CD1c-positive myeloid dendritic cell (primary cell): ENCODE data around the gene MMS19.
"Not testable (repeated sequence)": the region's sequence is repeated elsewhere in the genome, so short reads cannot be mapped to it uniquely, and the experiment has no call there.

Experiments
- DNase-seq: peaks from one replicate; pipeline ENCODE4 v3.0.0-alpha.2; 2016; ENCODE audit errors: extremely low spot score

MMS19 gene

DNA sequence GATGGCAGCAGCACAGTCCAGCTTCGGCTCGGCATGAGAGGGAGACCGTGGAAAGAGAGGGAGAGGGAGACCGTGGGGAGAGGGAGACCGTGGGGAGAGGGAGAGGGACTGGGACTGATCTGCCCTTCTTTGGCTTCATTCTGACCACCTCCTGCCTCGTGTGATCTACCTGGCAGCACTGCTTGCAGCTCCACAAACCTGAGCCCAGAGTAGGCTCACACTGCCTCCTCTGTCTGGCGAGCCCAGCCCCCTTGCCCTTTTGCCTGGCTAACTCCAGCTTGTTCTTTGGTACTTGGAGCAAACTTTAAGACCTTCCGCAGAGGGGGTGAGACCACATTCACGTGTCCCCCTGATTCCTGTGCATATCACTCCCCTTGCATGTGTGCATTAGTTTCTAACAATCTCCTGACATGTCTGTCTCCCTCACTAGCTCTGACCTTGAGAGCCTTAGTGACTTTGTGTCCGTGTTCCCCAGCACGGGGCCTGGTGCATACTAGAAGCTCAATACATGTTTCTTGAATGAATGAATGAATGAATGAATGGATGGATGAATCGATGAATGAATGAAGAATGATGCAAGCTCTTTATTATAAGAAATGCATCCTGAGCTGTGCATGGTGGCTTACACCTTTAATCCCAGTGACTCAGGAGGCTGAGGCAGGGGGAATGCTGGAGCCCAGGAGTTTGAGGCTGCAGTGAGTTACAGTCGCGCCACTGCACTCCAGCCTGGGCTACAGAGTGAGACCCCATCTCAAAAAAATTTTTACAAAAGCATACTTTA lies 31.7 kb upstream of the MMS19 start:
- no peak for DNase-seq

DNA sequence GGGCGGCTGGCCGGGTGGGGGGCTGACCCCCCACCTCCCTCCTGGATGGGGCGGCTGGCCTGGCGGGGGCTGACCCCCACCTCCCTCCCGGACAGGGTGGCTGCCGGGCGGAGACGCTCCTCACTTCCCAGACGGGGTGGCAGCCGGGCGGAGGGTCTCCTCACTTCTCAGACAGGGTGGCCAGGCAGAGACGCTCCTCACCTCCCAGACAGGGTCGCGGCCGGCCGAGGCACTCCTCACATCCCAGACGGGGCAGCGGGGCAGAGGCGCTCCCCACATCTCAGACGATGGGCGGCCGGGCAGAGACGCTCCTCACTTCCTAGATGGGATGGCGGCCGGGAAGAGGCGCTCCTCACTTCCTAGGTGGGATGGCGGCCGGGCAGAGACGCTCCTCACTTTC lies 30.7 kb upstream of the MMS19 start:
- not testable (repeated sequence) for DNase-seq

GRCh38 chr10:97525683-97526110 lies 27.5 kb upstream of the MMS19 start:
- no peak for DNase-seq

DNA sequence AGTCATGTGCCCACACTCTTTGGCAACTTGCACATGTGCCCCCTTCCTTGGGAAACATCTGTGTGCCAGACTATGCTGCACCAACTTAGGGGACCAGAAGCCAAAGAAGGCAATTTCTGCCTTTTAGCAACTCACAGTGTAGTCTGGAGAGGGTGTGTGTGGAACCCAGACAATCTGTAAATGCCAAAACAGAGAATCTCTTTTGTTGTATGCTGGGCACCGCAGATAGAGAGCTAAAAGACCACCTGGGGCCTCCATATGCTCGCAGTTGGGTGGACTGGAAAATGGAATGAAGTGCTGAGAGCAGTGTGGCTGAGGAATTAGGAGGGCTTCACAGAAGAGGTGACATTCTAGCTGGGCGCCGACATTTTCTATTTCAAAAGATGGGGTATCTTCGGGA lies 26.9 kb upstream of the MMS19 start:
- DNase-seq = no peak

DNA sequence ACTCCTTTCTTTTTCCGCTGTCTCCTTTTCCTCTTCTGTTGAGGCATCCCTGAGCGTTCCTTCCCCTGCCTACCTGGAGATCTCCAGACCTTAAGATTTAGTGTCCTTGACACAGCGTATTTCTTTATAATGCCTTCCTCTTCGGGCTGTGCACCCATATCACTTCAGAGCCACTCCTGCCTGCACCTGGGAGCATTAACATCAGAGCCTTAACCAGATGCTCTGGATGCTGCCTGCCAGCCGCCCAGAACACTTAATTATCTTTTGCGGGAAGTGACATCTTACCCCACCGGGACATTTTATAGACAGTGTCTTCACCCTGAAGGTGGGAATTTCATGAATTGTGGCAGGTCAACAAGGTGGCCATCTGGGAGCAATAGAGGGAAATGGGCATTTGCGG lies 24.7 kb upstream of the MMS19 start:
- DNase-seq = no peak

DNA sequence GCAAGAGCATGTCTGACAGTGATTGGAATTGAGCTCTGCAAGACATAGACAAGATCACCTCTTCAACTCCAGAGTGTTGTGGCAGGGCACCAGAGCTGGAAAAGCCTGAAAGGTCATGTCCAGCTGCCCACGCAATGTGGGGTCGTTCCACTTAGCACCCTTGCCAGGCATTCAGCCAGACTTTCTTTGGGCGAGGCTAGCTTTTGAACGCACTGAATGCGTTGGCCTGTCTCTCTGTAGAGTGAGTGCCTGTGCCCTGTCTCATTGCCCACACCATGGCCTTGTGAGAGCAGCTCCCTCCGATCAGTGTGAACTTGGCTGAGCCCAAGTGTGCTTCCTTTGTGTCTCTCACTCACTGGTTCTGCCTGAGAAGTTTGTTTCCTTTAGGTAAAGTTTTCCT lies 23.8 kb upstream of the MMS19 start:
- DNase-seq = no peak

GRCh38 chr10:97520978-97521761 lies 22.9 kb upstream of the MMS19 start:
- DNase-seq = no peak

GRCh38 chr10:97520520-97520919 lies 22.3 kb upstream of the MMS19 start:
- DNase-seq = no peak

GRCh38 chr10:97519342-97519741 lies 21.1 kb upstream of the MMS19 start:
- DNase-seq = no peak

- no peak for DNase-seq
Observed at GRCh38 chr10:97518301-97519043, 20.2 kb upstream of the MMS19 start.

- no peak for DNase-seq
Observed at GRCh38 chr10:97517778-97518300, 19.6 kb upstream of the MMS19 start.

GRCh38 chr10:97517096-97517750 lies 19.0 kb upstream of the MMS19 start:
- no peak for DNase-seq

- no peak for DNase-seq
Observed at GRCh38 chr10:97515271-97515978, 17.2 kb upstream of the MMS19 start.

- DNase-seq = no peak
Observed at GRCh38 chr10:97514344-97514743, 16.1 kb upstream of the MMS19 start.

- no peak for DNase-seq
Observed at GRCh38 chr10:97512993-97513392, 14.8 kb upstream of the MMS19 start.

DNA sequence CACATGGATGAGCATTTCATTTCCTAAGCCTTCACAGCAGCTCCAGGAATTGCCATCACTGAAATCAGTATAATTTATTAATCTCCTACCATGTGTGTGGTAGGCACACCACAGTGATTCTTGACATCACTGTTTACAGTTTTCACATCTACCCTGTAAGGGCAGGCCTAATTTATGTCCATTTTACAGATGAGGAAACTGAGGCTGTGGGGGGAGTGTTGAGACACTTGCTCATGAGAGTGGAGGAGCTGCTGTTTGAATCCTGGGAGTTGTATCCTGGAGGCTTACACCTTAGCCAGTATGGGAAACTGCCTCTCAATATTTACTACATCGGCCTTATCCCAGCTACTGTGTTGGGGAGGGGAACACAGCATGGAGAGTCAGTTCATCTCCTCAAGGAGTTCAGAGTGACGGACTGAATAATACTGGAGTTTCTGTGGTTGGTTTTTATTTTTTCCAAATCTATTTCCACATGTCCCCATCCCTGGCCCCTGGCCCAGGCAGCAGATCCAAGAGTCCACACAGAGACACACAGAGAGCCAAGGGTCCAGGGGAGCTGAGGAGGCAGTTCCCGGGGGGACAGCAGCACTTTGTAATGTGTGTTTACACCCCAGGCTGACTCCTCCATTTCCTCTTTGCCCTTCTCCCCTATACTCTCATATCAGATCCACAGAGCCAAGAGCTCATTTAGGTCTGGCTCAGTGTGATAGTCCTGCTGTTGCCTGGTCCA lies 13.7 kb upstream of the MMS19 start:
- DNase-seq = no peak

DNA sequence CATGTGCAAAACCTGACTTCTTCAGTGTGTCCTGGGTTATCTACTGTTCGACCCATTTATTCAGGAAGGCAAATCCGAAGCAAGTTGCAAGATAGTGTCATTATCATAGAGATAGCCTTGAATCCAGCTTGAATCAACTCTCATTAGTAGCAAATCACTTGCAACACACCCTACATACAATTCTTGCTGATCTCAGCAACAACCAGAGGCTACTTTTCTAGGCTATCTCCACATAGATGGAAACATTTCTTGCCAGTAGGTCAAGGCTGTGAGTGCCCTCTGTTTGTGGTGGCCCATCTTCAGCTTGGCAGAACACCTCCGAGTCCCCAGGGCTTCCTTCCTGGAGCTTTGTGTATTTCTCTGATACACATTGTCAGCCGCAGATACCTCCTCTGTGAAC lies 12.5 kb upstream of the MMS19 start:
- DNase-seq = no peak

GRCh38 chr10:97509120-97509680 lies 11.0 kb upstream of the MMS19 start:
- DNase-seq = peak; percentile 81

DNA sequence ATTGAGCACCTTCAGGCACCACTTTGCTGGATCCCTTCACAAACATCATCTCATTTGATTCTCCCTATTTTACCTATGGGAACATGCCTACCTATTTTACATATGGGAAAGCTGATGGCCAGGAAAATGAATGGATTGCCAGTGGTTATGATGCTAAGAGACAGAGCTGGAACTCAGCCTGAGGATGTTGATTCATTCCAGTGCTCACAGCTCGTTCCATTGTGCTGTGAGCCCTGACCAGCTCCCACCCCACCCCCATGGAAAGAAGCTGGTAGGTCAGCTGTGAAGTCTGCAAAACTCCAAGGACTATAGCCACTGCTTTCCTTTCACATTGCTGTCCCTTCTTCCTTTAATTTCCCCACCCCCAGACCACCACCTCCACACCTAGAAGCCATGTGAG lies 10.1 kb upstream of the MMS19 start:
- DNase-seq = no peak
